Measurements from ENCODE around the gene RELN. TPM values are rescaled to one million over a fixed set of nuclear protein-coding genes. Genes with fewer than 3 reads are reported as not detected.

RELN gene
- total RNA-seq, 1 donor from 2014 or later, result not detected

GRCh38 chr7:103569621-103570305 is 419.7 kb downstream of the RELN start:
- no peak for ATAC-seq (ENCODE audit: low read depth)
- Mint-ChIP-seq H3K4me3 (no peak overlapping the region), H3K36me3 (ENCODE audit: low read depth) (no peaks in the 10 kb centered on the region), H3K4me1 (no peaks in the 10 kb centered on the region), H3K9me3 (no peaks in the 10 kb centered on the region), H3K27ac (no peak overlapping the region), H3K27me3 (peaks cover 5% of the 10 kb centered on the region)
- no peak for TF ChIP-seq CTCF (IDR thresholded peaks at IDR 0.05)
- ChIA-PET POLR2A (no interaction called here), CTCF (interaction anchor here (0.6 kb wide), 1 partner anchor 1617 kb away, joined by 3 read pairs; no protein-coding TSS in a partner anchor)
- no peak for DNase-seq
- intact Hi-C loops (cut with micrococcal nuclease), result no loop called here

GRCh38 chr7:103564416-103564815 is 425.0 kb downstream of the RELN start:
- ATAC-seq (ENCODE audit: low read depth) (no peak), DNase-seq (no peak)
- Mint-ChIP-seq H3K4me3 (no peak overlapping the region), H3K4me1 (no peaks in the 10 kb centered on the region), H3K27ac (no peak overlapping the region), H3K9me3 (no peaks in the 10 kb centered on the region), H3K27me3 (no peaks in the 10 kb centered on the region), H3K36me3 (ENCODE audit: low read depth) (no peaks in the 10 kb centered on the region)
- ChIA-PET CTCF (interaction anchor here (0.9 kb wide), 1 partner anchor 9 kb away, joined by 3 read pairs; no protein-coding TSS in a partner anchor), POLR2A (no interaction called here)
- TF ChIP-seq CTCF (IDR thresholded peaks at IDR 0.05), result no peak
- intact Hi-C loops (cut with micrococcal nuclease), result no loop called here

- no peak overlapping the region for H3K4me3 Mint-ChIP-seq
- H3K27ac Mint-ChIP-seq, result no peak overlapping the region
- H3K9me3 Mint-ChIP-seq, result no peaks in the 10 kb centered on the region
- no peaks in the 10 kb centered on the region for H3K36me3 Mint-ChIP-seq (ENCODE audit: low read depth)
- no peak for DNase-seq
- intact Hi-C loops (cut with micrococcal nuclease), result no loop called here
- ChIA-PET CTCF (no interaction called here), POLR2A (no interaction called here)
- TF ChIP-seq CTCF (IDR thresholded peaks at IDR 0.05), result no peak
- no peaks in the 10 kb centered on the region for H3K27me3 Mint-ChIP-seq
- H3K4me1 Mint-ChIP-seq, result no peaks in the 10 kb centered on the region
- no peak for ATAC-seq (ENCODE audit: low read depth)
Measured at GRCh38 chr7:103560136-103560535, 429.3 kb downstream of the RELN start.

GRCh38 chr7:103551016-103551415 is 438.4 kb downstream of the RELN start:
- Mint-ChIP-seq H3K27ac (no peak overlapping the region), H3K27me3 (peaks cover 10% of the 10 kb centered on the region), H3K4me3 (no peak overlapping the region), H3K9me3 (no peaks in the 10 kb centered on the region), H3K4me1 (no peaks in the 10 kb centered on the region), H3K36me3 (ENCODE audit: low read depth) (no peaks in the 10 kb centered on the region)
- ATAC-seq (ENCODE audit: low read depth), result no peak
- TF ChIP-seq CTCF (IDR thresholded peaks at IDR 0.05), result no peak
- no peak for DNase-seq
- ChIA-PET POLR2A (no interaction called here), CTCF (no interaction called here)
- intact Hi-C loops (cut with micrococcal nuclease), result no loop called here

GRCh38 chr7:103549786-103550185 is 439.7 kb downstream of the RELN start:
- ATAC-seq (ENCODE audit: low read depth) (no peak), DNase-seq (no peak)
- Mint-ChIP-seq H3K4me3 (no peak overlapping the region), H3K27ac (no peak overlapping the region), H3K27me3 (peaks cover 15% of the 10 kb centered on the region), H3K4me1 (no peaks in the 10 kb centered on the region), H3K9me3 (no peaks in the 10 kb centered on the region), H3K36me3 (ENCODE audit: low read depth) (no peaks in the 10 kb centered on the region)
- TF ChIP-seq CTCF (IDR thresholded peaks at IDR 0.05), result no peak
- intact Hi-C loops (cut with micrococcal nuclease), result no loop called here
- ChIA-PET CTCF (no interaction called here), POLR2A (no interaction called here)

Measured in activated B cell treated with CpG ODN at 0.5 μM for 24 hours (primary cell).